Skeletal muscle satellite cell (primary cell): Measurements from ENCODE around the gene COX17.

Experiments used
- H3K27me3 ChIP-seq: 2 replicates; pipeline ENCODE4 v1.7.0; 2013; ENCODE audit warnings: low read length; ENCODE audit not compliant: control insufficient read depth, insufficient read depth
- H3K36me3 ChIP-seq: 2 replicates; pipeline ENCODE4 v1.7.0; 2013; ENCODE audit warnings: mild to moderate bottlenecking, control low read depth, low read length; ENCODE audit not compliant: insufficient read depth
- H3K4me1 ChIP-seq: 2 replicates; pipeline ENCODE4 v1.7.0; 2013; ENCODE audit warnings: low read length; ENCODE audit not compliant: control insufficient read depth, insufficient read depth
- H3K4me2 ChIP-seq: 2 replicates; pipeline ENCODE4 v1.7.0; 2013; ENCODE audit warnings: mild to moderate bottlenecking, low read length
- H3K4me3 ChIP-seq: 2 replicates; pipeline ENCODE4 v1.7.0; 2013; ENCODE audit warnings: low read length
- H3K9ac ChIP-seq: 2 replicates; pipeline ENCODE4 v1.7.0; 2013; ENCODE audit warnings: mild to moderate bottlenecking, low read depth, low read length, moderate library complexity
- H3K9me3 ChIP-seq: replicated peaks from 2 replicates; pipeline ENCODE4 v1.7.0; 2013; ENCODE audit warnings: mild to moderate bottlenecking, control low read depth, low read length

Gene COX17

DNA sequence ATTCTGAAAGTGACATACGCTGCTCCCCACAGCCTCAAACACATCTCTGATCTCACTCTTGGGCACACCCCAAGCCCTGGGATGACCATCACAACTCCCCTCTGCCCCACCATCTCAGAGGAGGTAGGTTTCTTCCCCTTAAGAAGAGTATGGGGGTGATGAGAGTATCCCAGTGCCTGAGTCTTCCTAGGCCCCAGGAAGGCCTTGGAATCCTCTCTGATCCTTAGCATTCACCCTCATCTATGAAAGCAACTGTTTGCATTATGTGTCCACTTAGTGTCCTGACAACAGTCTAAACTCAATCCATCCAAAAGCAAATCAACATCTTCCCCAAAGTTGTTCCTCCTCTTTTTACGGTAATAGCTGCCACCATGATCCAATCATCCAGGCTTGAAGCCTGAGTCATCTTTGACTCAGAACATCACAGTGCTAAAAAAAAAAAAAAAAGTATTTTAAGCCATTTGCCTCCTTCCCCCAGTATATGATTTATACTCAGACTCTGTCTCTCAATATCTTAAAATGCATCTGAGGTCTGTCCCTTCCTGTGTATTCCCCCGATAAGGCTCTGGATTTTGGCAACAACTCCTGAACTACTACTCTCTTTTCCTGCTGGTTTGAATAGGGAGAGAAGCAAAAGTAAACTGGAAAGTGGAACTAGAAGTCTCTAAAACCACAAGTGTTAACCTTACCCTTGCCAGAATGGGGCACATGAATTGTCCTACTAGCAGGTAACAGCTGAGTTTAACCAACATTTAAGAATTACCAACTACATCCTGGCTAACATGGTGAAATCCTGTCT is 39.3 kb downstream of the COX17 start:
- H3K4me2 ChIP-seq = peak overlapping the region; percentile 76
- H3K36me3 ChIP-seq = no peaks in the 10 kb centered on the region
- H3K9ac ChIP-seq = peak overlapping the region; percentile 71
- no peaks in the 10 kb centered on the region for H3K27me3 ChIP-seq
- H3K4me1 ChIP-seq = peaks cover 35% of the 10 kb centered on the region
- H3K9me3 ChIP-seq = no peaks in the 10 kb centered on the region
- peak overlapping the region; percentile 45 for H3K4me3 ChIP-seq

DNA sequence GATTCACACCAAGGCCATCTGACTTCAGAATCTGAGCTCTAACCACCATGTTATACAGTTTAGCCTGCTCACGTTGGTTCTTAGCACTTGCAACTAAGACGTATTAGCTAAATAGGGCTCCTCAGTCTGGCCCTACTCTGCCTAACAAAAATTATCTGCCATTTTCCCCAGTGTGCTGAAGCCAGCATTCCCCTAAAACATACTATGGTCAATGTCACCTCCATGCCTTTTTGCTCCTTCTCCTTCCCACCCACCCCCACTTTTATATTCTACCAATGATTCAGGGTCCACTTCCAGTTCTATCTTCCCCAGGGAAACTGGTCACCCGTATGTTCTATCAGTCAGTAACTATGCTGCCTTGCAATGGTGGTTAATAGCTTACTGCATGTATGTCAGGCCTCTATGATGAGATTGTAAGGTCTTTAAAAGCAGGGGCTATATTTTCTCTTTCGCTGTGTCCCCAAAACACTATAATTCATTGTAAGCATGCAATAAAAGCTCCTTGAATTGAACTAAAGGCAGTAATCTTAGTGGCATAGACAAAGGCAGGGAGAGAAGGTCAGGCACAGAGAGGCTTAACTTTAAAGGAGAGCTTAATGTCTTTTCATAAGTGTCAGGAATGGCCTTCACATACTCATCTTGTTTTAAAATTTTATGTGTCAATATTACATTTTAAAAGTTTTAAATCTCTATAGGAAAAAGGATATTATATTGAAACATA is 40.2 kb downstream of the COX17 start:
- no peaks in the 10 kb centered on the region for H3K36me3 ChIP-seq
- peaks cover 31% of the 10 kb centered on the region for H3K4me1 ChIP-seq
- no peak overlapping the region for H3K4me3 ChIP-seq
- peak overlapping the region; percentile 53 for H3K9ac ChIP-seq
- H3K9me3 ChIP-seq = no peaks in the 10 kb centered on the region
- H3K4me2 ChIP-seq = no peak overlapping the region
- no peaks in the 10 kb centered on the region for H3K27me3 ChIP-seq

DNA sequence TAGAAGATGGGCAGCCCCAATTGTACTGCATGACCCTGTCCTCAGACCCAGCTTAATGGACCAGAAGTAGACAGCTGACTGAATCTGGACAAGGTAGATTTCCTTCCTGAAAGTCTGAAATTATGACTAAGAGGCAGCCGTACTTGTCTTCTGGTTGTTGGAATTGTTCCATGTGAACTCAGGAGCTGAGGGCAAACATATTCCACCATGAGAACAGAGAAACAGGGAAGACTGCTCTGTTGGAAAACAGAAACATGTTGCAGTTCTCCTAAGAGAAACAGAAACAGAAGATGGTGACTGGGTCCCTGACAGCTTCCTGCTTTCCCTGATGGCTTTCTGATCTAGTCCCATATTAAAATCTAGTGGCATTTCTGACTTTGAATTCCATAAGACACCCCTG is 41.0 kb downstream of the COX17 start:
- Histone ChIP-seq H3K9me3 (no peaks in the 10 kb centered on the region), H3K4me1 (peaks cover 31% of the 10 kb centered on the region), H3K4me3 (no peak overlapping the region), H3K4me2 (peak overlapping the region; percentile 23), H3K36me3 (no peaks in the 10 kb centered on the region), H3K27me3 (no peaks in the 10 kb centered on the region), H3K9ac (no peak overlapping the region)

DNA sequence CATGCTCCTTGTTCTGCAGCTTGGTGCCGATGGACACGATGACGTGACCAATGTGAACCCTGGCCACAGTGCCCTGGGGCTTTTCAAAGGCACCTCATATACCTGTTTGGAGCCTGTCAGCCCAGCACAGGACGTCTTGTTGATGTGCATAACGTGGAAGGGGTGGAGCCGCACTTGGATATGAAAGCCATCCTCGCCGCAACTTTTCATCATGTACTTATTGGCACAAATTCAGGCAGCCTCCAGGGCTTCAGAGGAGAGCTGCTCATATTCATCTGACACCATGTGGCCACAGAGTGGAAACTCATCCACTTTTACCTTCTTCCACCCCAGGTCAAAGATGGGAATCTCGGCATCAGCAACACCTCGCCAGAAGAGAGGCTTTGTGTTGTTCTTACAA is 41.5 kb downstream of the COX17 start:
- peaks cover 33% of the 10 kb centered on the region for H3K4me1 ChIP-seq

DNA sequence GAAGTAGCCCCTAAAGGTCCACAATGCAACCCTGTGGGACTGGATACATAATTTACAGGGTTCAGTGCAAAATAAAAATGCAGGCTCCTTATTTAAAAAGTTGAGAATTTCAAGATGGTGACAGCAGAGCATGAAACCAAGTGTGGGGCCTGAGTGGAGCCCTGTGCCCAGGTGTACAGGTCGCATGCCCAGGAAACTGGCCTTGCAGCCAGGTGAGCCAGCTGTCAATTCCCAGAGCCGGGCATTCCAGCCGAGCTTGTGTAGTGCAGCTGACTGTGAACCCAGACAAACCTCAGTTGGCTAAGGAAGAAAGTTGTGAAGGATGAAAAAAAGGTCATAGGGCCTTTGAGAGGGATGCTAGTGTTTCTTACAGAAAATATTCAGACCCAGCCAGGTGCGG is 44.4 kb downstream of the COX17 start:
- no peaks in the 10 kb centered on the region for H3K9me3 ChIP-seq
- no peak overlapping the region for H3K9ac ChIP-seq
- H3K4me3 ChIP-seq = no peak overlapping the region
- H3K27me3 ChIP-seq = no peaks in the 10 kb centered on the region
- no peaks in the 10 kb centered on the region for H3K36me3 ChIP-seq
- H3K4me2 ChIP-seq = no peak overlapping the region
- H3K4me1 ChIP-seq = peaks cover 45% of the 10 kb centered on the region

More for the DNA sequence above, 41.5 kb downstream of the COX17 start:
- Histone ChIP-seq H3K4me3 (no peak overlapping the region), H3K36me3 (no peaks in the 10 kb centered on the region), H3K9ac (no peak overlapping the region), H3K4me2 (no peak overlapping the region), H3K9me3 (no peaks in the 10 kb centered on the region), H3K27me3 (no peaks in the 10 kb centered on the region)

DNA sequence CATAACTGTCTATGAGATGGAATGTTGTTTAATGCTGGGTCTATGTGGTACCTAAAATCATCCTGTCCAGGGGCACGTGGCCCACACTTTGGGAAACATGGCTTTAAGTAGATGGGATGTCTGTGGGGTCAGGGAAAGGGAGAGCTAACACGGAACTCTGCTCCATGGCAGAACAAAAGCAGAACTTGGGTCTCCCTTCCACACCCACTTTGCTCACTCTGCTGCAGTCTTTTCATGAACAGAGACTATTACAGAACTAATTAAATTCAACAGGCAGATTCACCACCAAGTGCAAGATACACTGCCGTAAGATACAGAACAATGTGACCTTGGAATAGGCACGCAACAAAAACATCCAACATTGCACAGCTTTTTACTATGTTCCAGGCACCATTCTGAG is 45.0 kb downstream of the COX17 start:
- Histone ChIP-seq H3K4me3 (no peak overlapping the region), H3K36me3 (no peaks in the 10 kb centered on the region), H3K4me1 (peaks cover 46% of the 10 kb centered on the region), H3K9me3 (no peaks in the 10 kb centered on the region), H3K27me3 (no peaks in the 10 kb centered on the region), H3K4me2 (no peak overlapping the region), H3K9ac (no peak overlapping the region)

DNA sequence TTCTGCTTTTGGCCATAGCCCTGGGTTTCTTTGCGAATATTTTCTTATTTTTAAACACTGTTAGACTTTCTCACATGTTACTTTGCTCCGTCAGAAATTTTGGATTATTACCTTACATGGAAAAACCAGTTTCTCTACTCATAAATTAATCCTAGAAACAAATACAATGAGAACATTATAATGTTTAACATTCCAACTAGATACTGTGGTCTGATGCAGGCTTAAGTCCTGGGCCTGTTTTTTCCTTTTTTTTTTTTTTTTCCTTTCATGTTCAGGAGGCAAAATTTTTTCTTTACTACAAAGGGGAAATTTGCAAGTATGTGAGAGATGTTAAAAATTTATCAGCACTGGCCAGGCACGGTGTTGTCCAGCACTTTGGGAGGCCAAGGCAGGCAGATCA is 45.7 kb downstream of the COX17 start:
- H3K27me3 ChIP-seq = no peaks in the 10 kb centered on the region
- no peak overlapping the region for H3K4me2 ChIP-seq
- H3K4me3 ChIP-seq = no peak overlapping the region
- H3K4me1 ChIP-seq = peaks cover 43% of the 10 kb centered on the region
- no peak overlapping the region for H3K9ac ChIP-seq
- H3K36me3 ChIP-seq = no peaks in the 10 kb centered on the region
- no peaks in the 10 kb centered on the region for H3K9me3 ChIP-seq

DNA sequence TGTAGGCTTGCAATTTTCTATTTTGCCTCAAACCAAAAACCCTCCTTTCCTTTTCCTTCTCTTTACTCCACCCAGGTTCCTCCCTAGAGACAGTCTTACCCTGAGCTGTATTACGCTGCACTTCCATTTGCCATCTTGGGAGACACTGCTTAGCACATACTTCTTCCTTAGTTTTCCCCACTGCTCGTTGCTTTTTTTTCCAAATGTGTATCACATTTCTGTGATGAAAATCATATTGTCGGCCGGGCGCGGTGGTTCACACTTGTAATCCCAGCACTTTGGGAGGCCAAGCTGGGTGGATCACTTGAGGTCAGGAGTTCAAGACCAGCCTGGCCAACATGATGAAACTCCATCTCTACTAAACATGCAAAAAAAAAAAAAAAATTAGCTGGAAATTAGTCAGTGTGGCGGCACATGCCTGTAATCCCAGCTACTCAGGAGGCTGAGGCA is 46.3 kb downstream of the COX17 start:
- peak overlapping the region; percentile 26 for H3K9ac ChIP-seq

DNA sequence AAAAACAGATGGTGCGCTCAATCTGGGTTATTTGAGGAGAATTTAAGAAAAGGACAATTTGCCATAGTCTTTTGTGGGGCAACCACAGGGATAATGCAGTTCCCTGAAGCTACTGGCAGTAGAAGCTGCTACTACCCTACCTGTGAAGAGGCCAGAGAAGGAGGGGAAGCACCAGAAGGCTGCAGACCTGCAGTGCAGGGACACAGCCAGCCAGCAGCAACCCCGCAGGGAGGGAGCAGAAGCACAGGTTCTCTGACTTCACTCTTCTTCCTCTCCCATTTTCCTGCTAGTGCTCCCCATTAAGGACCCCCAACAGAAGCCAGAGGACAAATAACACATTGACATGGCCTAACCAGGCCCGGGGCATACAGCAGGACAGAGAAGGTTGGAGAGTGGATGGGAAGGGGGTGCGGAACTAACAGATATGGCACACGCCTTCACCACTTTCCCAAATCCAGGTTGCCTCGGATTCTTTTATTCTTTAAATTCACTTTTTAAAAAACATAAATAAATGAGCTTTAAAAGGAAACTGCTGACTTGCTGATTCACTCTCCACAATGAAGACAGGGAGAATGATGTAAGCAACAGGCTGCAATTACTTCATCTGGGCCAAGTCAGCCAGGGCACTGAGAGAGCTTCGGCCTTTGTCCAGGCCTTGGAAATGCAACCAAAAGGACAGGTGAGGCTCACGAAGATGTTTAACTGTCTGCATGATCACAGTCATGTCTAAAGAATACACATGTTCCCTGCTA is 46.9 kb downstream of the COX17 start:
- Histone ChIP-seq H3K9ac (peak overlapping the region; percentile 26), H3K4me3 (no peak overlapping the region), H3K36me3 (no peaks in the 10 kb centered on the region), H3K9me3 (no peaks in the 10 kb centered on the region), H3K4me2 (no peak overlapping the region), H3K27me3 (no peaks in the 10 kb centered on the region), H3K4me1 (peaks cover 36% of the 10 kb centered on the region)

More for the DNA sequence above, 46.3 kb downstream of the COX17 start:
- Histone ChIP-seq H3K4me2 (no peak overlapping the region), H3K36me3 (no peaks in the 10 kb centered on the region), H3K9me3 (no peaks in the 10 kb centered on the region), H3K4me3 (no peak overlapping the region), H3K4me1 (peaks cover 37% of the 10 kb centered on the region), H3K27me3 (no peaks in the 10 kb centered on the region)

DNA sequence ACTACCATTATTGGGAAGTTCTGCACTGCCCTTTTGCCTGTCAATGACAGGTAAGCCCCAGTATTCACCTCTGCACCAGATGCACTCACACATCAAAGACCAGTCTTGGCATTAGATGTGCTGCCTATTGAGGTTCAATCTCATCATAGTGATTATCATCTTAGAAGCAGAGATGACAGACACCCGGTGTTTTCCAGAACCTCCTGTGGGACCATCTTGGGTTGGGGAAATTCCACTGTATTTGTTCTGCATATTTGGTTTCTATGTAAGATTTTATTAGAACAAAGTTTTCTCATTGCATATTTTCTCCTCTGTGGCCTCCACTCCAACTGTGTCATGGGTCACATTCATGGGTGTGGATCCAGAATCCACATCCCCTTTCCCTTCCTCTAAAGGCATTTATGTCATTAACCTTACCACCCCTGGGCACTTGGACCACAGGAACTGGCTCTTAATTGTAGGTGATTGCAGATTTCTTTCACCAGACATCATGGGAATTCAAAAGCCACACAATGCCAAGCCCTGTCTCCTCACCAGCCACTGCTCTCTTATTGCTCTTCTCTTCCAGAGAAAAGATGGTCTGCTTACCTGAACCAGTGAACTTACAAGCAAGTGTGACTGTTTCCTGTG is 48.3 kb downstream of the COX17 start:
- H3K4me2 ChIP-seq = no peak overlapping the region
- H3K4me3 ChIP-seq = no peak overlapping the region
- H3K9me3 ChIP-seq = no peaks in the 10 kb centered on the region
- H3K9ac ChIP-seq = peak overlapping the region; percentile 46
- no peaks in the 10 kb centered on the region for H3K36me3 ChIP-seq
- H3K27me3 ChIP-seq = no peaks in the 10 kb centered on the region
- peaks cover 36% of the 10 kb centered on the region for H3K4me1 ChIP-seq

DNA sequence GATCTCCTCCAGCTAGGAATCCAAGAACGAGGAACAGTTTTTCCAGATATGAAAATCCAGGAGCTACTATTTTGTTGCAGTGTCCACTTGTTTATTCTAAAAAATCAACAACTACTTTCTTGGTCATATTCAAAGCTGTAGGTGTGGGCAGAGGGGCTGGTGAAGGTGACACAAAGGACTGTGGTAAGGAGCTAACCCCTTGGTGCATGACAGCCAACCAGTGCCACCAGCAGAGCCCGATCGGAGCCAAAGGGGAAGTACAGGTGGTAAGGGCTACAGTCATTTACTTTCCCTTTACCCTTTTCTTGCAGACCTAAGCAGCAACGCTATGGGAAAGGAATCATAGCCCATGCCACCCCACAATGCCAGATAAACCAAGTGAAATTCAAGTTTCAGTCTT is 48.8 kb downstream of the COX17 start:
- H3K4me3 ChIP-seq = no peak overlapping the region
- no peaks in the 10 kb centered on the region for H3K36me3 ChIP-seq
- no peaks in the 10 kb centered on the region for H3K9me3 ChIP-seq
- peak overlapping the region; percentile 23 for H3K9ac ChIP-seq
- peaks cover 36% of the 10 kb centered on the region for H3K4me1 ChIP-seq
- H3K27me3 ChIP-seq = no peaks in the 10 kb centered on the region
- H3K4me2 ChIP-seq = no peak overlapping the region
